Endothelial cell (in vitro differentiated cells): ENCODE measurements around the gene DOCK1. TPM values are rescaled to one million over a fixed set of nuclear protein-coding genes. Genes with fewer than 3 reads are reported as not detected.

Experiments
- DNase-seq: peaks from one replicate; pipeline ENCODE4 v3.0.0; 2021; ENCODE audit warnings: low spot score
- H3K27ac Mint-ChIP-seq: one replicate; pipeline ENCODE4 v1.8.0; 2021; ENCODE audit warnings: mixed read lengths, inconsistent platforms; ENCODE audit not compliant: unreplicated experiment
- H3K27me3 Mint-ChIP-seq: one replicate; pipeline ENCODE4 v1.8.0; 2021; ENCODE audit warnings: mild to moderate bottlenecking, moderate library complexity, mixed read lengths, inconsistent platforms; ENCODE audit not compliant: unreplicated experiment
- H3K36me3 Mint-ChIP-seq: one replicate; pipeline ENCODE4 v1.8.0; 2021; ENCODE audit warnings: mild to moderate bottlenecking, low read depth, mixed read lengths, inconsistent platforms; ENCODE audit not compliant: unreplicated experiment
- H3K4me1 Mint-ChIP-seq: one replicate; pipeline ENCODE4 v1.8.0; 2021; ENCODE audit warnings: mild to moderate bottlenecking, mixed read lengths, inconsistent platforms; ENCODE audit not compliant: unreplicated experiment
- H3K4me3 Mint-ChIP-seq: one replicate; pipeline ENCODE4 v1.8.0; 2021; ENCODE audit warnings: mild to moderate bottlenecking, mixed read lengths, inconsistent platforms; ENCODE audit not compliant: unreplicated experiment
- H3K9me3 Mint-ChIP-seq: one replicate; pipeline ENCODE4 v1.8.0; 2021; ENCODE audit warnings: mixed read lengths, inconsistent platforms; ENCODE audit not compliant: unreplicated experiment
- CTCF ChIP-seq: fragments of 200-600 bp; sonication (generic); IDR thresholded peaks from one replicate; pipeline ENCODE4 v1.5.0; 2021; ENCODE audit warnings: antibody characterized with exemption; ENCODE audit not compliant: unreplicated experiment
- total RNA-seq: library from RNA; stranded (reverse); fragmentation: NEBNext Ultra II Directional; extraction: Animal tissue kit (Norgen Biotek cat#: 25700); gene quantifications from one replicate; pipeline ENCODE4 v1.2.1, GENCODE V29; 2021; ENCODE audit not compliant: unreplicated experiment

DOCK1 gene
- total RNA-seq, 1 donor from 2014 or later, result 116 TPM

DNA sequence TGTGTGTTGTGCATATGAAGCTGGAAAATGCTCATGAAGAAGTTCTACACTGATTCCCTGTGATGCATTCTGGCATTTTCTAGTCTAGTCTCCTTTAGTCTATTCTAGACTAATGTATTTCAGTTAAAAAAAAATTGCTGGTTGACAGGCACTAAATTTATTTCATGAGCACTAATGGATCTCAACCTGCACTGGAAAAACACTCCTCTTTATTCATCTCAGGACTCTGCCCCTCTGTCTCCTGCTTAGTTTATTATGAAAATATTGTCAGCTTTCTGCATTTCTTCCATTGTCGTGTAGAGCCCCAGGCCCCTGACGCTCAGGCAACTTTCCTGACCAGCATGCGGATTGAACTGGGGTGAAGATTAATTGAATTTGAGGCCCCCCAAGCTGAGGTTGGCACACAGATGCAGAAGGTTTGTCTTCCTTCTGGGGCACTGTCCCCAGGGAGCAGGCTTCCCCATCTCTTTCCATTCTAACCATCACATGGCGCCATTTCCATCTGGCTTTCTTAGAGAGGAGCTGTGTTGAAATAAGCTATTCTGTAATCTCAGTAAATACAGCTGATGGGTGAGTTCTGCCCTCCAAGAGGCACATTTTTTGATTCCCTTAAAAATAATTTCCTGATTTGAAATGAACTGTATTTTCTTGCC is 162.4 kb downstream of the DOCK1 start:
- no peaks in the 10 kb centered on the region for H3K9me3 Mint-ChIP-seq
- no peak overlapping the region for H3K4me3 Mint-ChIP-seq
- no peak overlapping the region for H3K27ac Mint-ChIP-seq
- peaks cover 61% of the 10 kb centered on the region for H3K36me3 Mint-ChIP-seq
- peaks cover 12% of the 10 kb centered on the region for H3K4me1 Mint-ChIP-seq
- no peak for DNase-seq
- peaks cover 1% of the 10 kb centered on the region for H3K27me3 Mint-ChIP-seq
- no peak for TF ChIP-seq CTCF

- no peaks in the 10 kb centered on the region for H3K9me3 Mint-ChIP-seq
- H3K27me3 Mint-ChIP-seq, result peaks cover 1% of the 10 kb centered on the region
- peaks cover 12% of the 10 kb centered on the region for H3K4me1 Mint-ChIP-seq
- H3K27ac Mint-ChIP-seq, result no peak overlapping the region
- H3K36me3 Mint-ChIP-seq, result peaks cover 66% of the 10 kb centered on the region
- no peak for TF ChIP-seq CTCF
- DNase-seq, result no peak
- H3K4me3 Mint-ChIP-seq, result no peak overlapping the region
Measured at GRCh38 chr10:127068485-127068884, 163.3 kb downstream of the DOCK1 start.

- Mint-ChIP-seq H3K4me1 (peaks cover 12% of the 10 kb centered on the region), H3K9me3 (no peaks in the 10 kb centered on the region), H3K36me3 (peaks cover 67% of the 10 kb centered on the region), H3K4me3 (peak overlapping the region; percentile 9), H3K27me3 (peaks cover 1% of the 10 kb centered on the region), H3K27ac (peak overlapping the region; percentile 4)
- TF ChIP-seq CTCF, result no peak
- DNase-seq, result no peak
Measured at GRCh38 chr10:127069436-127069835, 164.2 kb downstream of the DOCK1 start.

GRCh38 chr10:127071126-127071525 is 165.9 kb downstream of the DOCK1 start:
- Mint-ChIP-seq H3K4me1 (peaks cover 12% of the 10 kb centered on the region), H3K36me3 (peaks cover 67% of the 10 kb centered on the region)

More at GRCh38 chr10:127071126-127071525, 165.9 kb downstream of the DOCK1 start:
- DNase-seq, result no peak
- no peaks in the 10 kb centered on the region for H3K27me3 Mint-ChIP-seq
- H3K27ac Mint-ChIP-seq, result peak overlapping the region; percentile 53
- H3K4me3 Mint-ChIP-seq, result peak overlapping the region; percentile 52
- TF ChIP-seq CTCF, result no peak
- no peaks in the 10 kb centered on the region for H3K9me3 Mint-ChIP-seq
